A673 (cell line): ENCODE results near the gene RPUSD4. TPM values are rescaled to one million over a fixed set of nuclear protein-coding genes. Genes with fewer than 3 reads are reported as not detected.

Experiments
- BruUV-seq: library from RNA; stranded (reverse); fragments of 400-500 nt; replicated peaks from 2 replicates; lab custom pipeline; 2021; lab: Mats Ljungman, UMichigan
- CTCF ChIA-PET: fragments of 300-600 bp; sonication (Branson Sonifier 250); formaldehyde crosslinking; loops from one replicate; lab custom pipeline; 2022; ENCODE audit warnings: antibody characterized with exemption; lab: Charles Lee
- POLR2A ChIA-PET: fragments of 300-600 bp; sonication (Branson Sonifier 250); formaldehyde crosslinking; loops from one replicate; lab custom pipeline; 2022; ENCODE audit warnings: antibody characterized with exemption; ENCODE audit not compliant: low non-redundant PET; lab: Charles Lee
- DNase-seq: peaks from one replicate; pipeline ENCODE4 v3.0.0-alpha.2; 2015; ENCODE audit warnings: low spot score
- H3K27ac ChIP-seq: fragments of 200-600 bp; sonication (generic); 2 replicates; pipeline ENCODE4 v1.5.1; 2016; ENCODE audit warnings: mixed run types, low read depth, mild to moderate bottlenecking, mixed read lengths, antibody characterized with exemption, low read length; ENCODE audit not compliant: poor library complexity, severe bottlenecking
- H3K27me3 ChIP-seq: fragments of 200-600 bp; sonication (generic); replicated peaks from 2 replicates; pipeline ENCODE4 v1.6.1; 2017; ENCODE audit warnings: mixed run types, low read depth, mild to moderate bottlenecking, mixed read lengths, antibody characterized with exemption, low read length; ENCODE audit not compliant: insufficient read depth, poor library complexity
- H3K36me3 ChIP-seq: fragments of 200-600 bp; sonication (generic); 2 replicates; pipeline ENCODE4 v1.6.1; 2016; ENCODE audit warnings: mixed run types, mild to moderate bottlenecking, mixed read lengths, antibody characterized with exemption, low read length; ENCODE audit not compliant: insufficient read depth, poor library complexity, severe bottlenecking
- H3K4me1 ChIP-seq: fragments of 200-600 bp; sonication (generic); 2 replicates; pipeline ENCODE4 v1.6.1; 2017; ENCODE audit warnings: mixed run types, mild to moderate bottlenecking, mixed read lengths, antibody characterized with exemption, low read length; ENCODE audit not compliant: insufficient read depth, poor library complexity, severe bottlenecking
- H3K4me3 ChIP-seq: fragments of 200-600 bp; sonication (generic); 2 replicates; pipeline ENCODE4 v1.5.1; 2016; ENCODE audit warnings: low read depth, mixed run types, mild to moderate bottlenecking, mixed read lengths, low read length; ENCODE audit not compliant: poor library complexity, severe bottlenecking
- H3K9me3 ChIP-seq: fragments of 200-600 bp; sonication (generic); 2 replicates; pipeline ENCODE4 v1.6.1; 2016; ENCODE audit warnings: mixed run types, low read depth, mild to moderate bottlenecking, mixed read lengths, antibody characterized with exemption, low read length; ENCODE audit not compliant: poor library complexity, severe bottlenecking
- CTCF ChIP-seq: fragments of 300-800, 200-600 bp; sonication (generic); conservative IDR thresholded peaks from 2 replicates; pipeline ENCODE4 v1.5.1; 2017; ENCODE audit warnings: low read depth, mild to moderate bottlenecking, antibody characterized with exemption, low read length, moderate library complexity, mixed read lengths
- EZH2 ChIP-seq: fragments of 200-600 bp; sonication (generic); IDR thresholded peaks from 2 replicates; pipeline ENCODE4 v1.6.1; 2017; ENCODE audit warnings: borderline replicate concordance, low read depth, mild to moderate bottlenecking, mixed read lengths, antibody characterized with exemption, low read length; ENCODE audit not compliant: poor library complexity, severe bottlenecking
- intact Hi-C: fragments of 100-400 bp; cut with micrococcal nuclease; formaldehyde crosslinking; loops from one replicate; pipeline ENCODE4 v1.10.0; 2022; ENCODE audit not compliant: unreplicated experiment
- total RNA-seq: library from RNA; stranded (reverse); gene quantifications from 2 replicates; pipeline ENCODE4 v1.2.3, GENCODE V29; 2021

The RPUSD4 gene
- total RNA-seq, 1 experiment from 2014 or later, result 53.9 TPM

GRCh38 chr11:126246636-126247035, 35.2 kb upstream of the RPUSD4 start:
- Histone ChIP-seq H3K4me1 (no peaks in the 10 kb centered on the region), H3K27me3 (no peaks in the 10 kb centered on the region), H3K36me3 (peaks cover 26% of the 10 kb centered on the region), H3K9me3 (no peaks in the 10 kb centered on the region), H3K4me3 (no peak overlapping the region), H3K27ac (peak overlapping the region; percentile 35)
- intact Hi-C loops, result no loop called here
- peak; percentile 49 for DNase-seq
- BruUV-seq, result no TSS peak
- TF ChIP-seq EZH2, result no peak
- no peak for TF ChIP-seq CTCF
- POLR2A ChIA-PET, result no interaction called here
- CTCF ChIA-PET, result interaction anchor here (0.7 kb wide), 1 partner anchor 241 kb away, joined by 3 read pairs; no protein-coding TSS in a partner anchor

- no peaks in the 10 kb centered on the region for H3K27me3 ChIP-seq
- intact Hi-C loops, result no loop called here
- ChIA-PET POLR2A (no interaction called here), CTCF (no interaction called here)
- TF ChIP-seq EZH2, result no peak
- no peak for TF ChIP-seq CTCF
- BruUV-seq, result no TSS peak
- H3K27ac ChIP-seq, result no peak overlapping the region
- no peaks in the 10 kb centered on the region for H3K36me3 ChIP-seq
- no peak overlapping the region for H3K4me3 ChIP-seq
- DNase-seq, result no peak
- no peaks in the 10 kb centered on the region for H3K9me3 ChIP-seq
- peaks cover 29% of the 10 kb centered on the region for H3K4me1 ChIP-seq
These were observed 21.9 kb upstream of the RPUSD4 start for GRCh38 chr11:126233391-126233790.

- BruUV-seq, result no TSS peak
- CTCF ChIA-PET, result no interaction called here
- Histone ChIP-seq H3K27me3 (no peaks in the 10 kb centered on the region), H3K27ac (no peak overlapping the region), H3K4me3 (no peak overlapping the region), H3K4me1 (peaks cover 29% of the 10 kb centered on the region), H3K9me3 (no peaks in the 10 kb centered on the region), H3K36me3 (no peaks in the 10 kb centered on the region)
- TF ChIP-seq EZH2 (no peak), CTCF (no peak)
- POLR2A ChIA-PET, result interaction anchor here (0.8 kb wide), 1 partner anchor 63 kb away, joined by 4 read pairs; no protein-coding TSS in a partner anchor
- no peak for DNase-seq
- intact Hi-C loops, result no loop called here
These were observed 21.2 kb upstream of the RPUSD4 start for GRCh38 chr11:126232683-126233082.
